GM10847 (cell line): ENCODE results near the gene SYNE2.

ENCODE experiments used
- POLR2A ChIP-seq: IDR thresholded peaks from 2 replicates; pipeline ENCODE4 v1.6.1; 2011; ENCODE audit not compliant: insufficient read length; ENCODE audit errors: extremely low read depth

The SYNE2 gene

DNA sequence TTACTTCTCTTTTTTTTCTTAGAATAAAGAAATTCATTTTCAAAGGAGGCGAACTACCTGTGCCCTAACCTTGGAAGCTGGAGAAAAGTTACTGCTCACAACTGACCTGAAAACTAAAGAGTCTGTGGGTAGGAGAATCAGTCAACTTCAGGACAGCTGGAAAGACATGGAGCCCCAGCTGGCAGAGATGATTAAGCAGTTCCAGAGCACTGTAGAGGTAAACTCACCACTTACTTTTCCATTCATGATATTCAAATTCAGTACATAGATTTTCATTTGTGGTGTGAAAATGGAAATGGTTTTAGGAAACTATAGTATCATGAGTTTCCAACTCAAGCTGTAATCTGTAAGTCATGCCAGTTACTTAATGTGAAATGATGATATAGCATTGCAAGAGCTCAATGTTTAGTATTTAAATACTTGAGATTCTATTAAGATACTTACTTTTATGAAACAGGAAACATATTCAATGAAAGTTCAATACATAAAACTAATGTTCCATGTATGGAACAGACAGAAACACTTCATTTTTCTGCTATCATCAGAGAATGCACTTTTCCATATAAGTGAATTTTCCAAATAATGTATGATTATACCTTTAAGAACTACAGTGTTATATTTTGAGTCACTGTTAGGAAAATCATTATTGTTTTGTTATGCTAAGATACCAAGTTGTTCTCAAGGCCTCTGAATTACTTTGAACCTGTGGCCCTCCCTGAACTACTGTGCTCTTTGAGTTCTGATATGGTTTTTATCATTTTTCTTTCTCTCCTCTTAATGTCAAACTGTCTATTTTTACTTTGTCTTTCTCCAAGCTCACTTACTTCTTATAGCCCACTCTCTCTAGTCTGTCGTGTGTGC lies 322.3 kb downstream of the SYNE2 start:
- no peak for TF ChIP-seq POLR2A

DNA sequence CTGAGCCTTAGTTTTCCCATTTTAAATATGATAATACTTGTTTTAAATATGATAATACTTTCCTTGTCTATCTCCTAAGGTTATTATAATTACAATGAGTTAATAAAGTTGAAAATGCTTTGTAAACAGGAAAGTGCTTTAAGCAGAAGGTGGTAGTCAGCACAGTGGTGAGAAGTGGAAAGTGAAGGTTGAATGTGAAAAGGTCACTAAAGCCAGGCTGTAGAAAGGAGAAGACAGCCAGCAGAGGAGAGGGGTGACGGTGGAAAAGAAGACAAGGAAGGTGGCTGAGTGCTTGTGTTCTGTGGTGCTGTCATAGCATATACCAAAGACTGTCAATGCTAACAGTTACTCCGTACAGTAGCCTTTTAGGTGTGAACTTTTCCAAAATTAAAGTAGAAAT lies 323.5 kb downstream of the SYNE2 start:
- TF ChIP-seq POLR2A = no peak

GRCh38 chr14:64178814-64179213 lies 326.0 kb downstream of the SYNE2 start:
- TF ChIP-seq POLR2A = no peak

GRCh38 chr14:64184103-64184729 lies 331.4 kb downstream of the SYNE2 start:
- TF ChIP-seq POLR2A = no peak

GRCh38 chr14:64185184-64185583 lies 332.4 kb downstream of the SYNE2 start:
- no peak for TF ChIP-seq POLR2A

GRCh38 chr14:64186231-64187129 lies 333.7 kb downstream of the SYNE2 start:
- no peak for TF ChIP-seq POLR2A

DNA sequence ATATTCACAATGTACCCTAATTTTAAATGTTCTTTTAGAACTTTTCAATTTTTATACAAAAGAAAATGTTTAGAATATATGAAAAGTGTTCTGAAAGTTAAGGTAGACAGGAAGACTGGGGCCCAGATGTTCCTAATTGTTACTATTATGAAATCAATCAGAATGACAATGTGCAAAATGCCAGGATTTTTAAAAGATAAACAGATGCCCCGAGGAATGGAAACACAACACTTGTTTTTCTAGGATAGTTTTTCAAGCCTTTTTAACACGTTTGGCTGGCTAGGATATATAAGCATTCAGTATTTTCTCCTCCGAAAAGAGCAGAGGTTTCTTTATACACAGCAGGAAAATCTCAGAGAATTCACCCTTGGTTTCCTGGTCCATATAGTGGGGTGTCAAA lies 334.5 kb downstream of the SYNE2 start:
- no peak for TF ChIP-seq POLR2A

DNA sequence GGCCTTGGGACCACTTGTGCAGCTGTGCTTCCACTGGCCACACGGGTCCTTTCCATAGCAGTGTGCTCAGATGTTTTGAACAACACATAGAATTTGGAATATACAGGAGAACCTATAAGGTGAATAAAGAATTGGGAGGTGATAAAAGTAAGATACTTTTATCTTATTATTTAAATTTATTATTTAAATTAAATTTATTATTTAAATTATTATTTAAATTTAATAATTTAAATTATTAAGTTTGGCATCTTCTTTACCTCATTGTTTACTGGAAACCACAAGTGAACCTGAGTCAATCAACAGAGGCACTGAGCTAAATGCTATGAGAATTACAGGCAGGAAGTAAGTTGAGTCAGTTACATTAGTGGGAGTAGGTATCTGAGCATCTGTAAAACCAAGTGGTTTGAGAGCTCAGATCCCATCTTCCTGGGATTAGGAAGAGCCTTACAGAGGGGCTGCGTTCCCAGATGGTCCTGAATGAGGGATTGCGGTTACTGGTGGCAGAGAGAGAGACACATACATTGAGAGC lies 338.2 kb downstream of the SYNE2 start:
- TF ChIP-seq POLR2A = no peak

- no peak for TF ChIP-seq POLR2A
Observed at GRCh38 chr14:64191756-64192155, 339.0 kb downstream of the SYNE2 start.

DNA sequence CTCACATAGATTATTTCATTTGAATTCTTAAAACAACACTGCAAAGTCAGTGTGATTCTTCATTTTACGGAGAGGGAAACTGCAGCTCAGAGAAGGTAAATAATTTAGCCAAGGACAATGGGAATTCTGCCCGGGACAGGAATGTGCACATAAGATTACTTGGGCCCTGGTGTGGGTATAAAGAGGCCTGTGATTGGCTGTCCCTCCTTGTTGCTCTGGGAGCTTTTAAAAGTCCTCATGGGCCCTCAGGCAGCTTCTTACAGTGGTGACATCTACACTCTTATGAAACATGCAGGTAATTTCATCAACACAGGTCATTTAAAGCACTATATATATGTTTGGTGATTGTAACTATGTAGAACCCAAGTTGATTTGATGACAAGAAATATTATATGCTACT lies 341.0 kb downstream of the SYNE2 start:
- TF ChIP-seq POLR2A = no peak

GRCh38 chr14:64194404-64194803 lies 341.6 kb downstream of the SYNE2 start:
- TF ChIP-seq POLR2A = no peak

DNA sequence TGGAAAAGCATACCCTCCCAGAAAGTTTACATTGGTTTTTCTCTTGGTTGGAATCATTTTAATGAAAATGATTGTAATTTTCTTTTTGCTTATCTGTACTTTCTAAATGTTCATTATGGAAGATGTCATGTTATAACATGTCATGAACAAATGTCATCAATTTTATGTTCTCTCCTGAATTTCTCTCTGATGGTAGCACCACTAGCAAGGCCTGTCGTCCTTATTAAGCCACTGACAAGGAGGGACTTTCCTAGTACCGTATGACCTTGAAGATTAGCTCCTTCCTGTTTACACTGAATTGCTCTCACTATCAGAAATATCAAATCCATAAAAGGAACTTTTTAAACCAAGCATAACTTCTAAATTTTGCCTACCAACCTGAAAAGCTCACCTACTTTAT lies 342.4 kb downstream of the SYNE2 start:
- no peak for TF ChIP-seq POLR2A

- TF ChIP-seq POLR2A = no peak
Observed at GRCh38 chr14:64196056-64196455, 343.3 kb downstream of the SYNE2 start.

GRCh38 chr14:64196814-64197411 lies 344.1 kb downstream of the SYNE2 start:
- no peak for TF ChIP-seq POLR2A

GRCh38 chr14:64197996-64198395 lies 345.2 kb downstream of the SYNE2 start:
- no peak for TF ChIP-seq POLR2A
